T-helper 17 cell (primary cell): ENCODE results near the gene DUSP28. TPM values are rescaled to one million over a fixed set of nuclear protein-coding genes. Genes with fewer than 3 reads are reported as not detected.
A peak's percentile ranks its signal among the peaks of the same experiment; 100 is the strongest.
"Not testable (repeated sequence)": the region's sequence is repeated elsewhere in the genome, so short reads cannot be mapped to it uniquely, and the experiment has no call there.

Source experiments
- ATAC-seq: fragments of 150-1000 bp; cut with Tn5 transposase; 2 replicates; pipeline ENCODE4 v1.10.0; 2021; ENCODE audit warnings: mild to moderate bottlenecking, moderate library complexity
- DNase-seq, 3 donors: peaks; one replicate each; pipeline versions ENCODE4 v3.0.0 to v3.0.0-alpha.2; 2020 to 2021
- H3K9me3 ChIP-seq: one replicate; pipeline ENCODE4 v1.7.0; 2013; ENCODE audit warnings: low read length, mild to moderate bottlenecking; ENCODE audit not compliant: control insufficient read depth, poor library complexity, severe bottlenecking
- H3K27ac Mint-ChIP-seq: one replicate; pipeline ENCODE4 v1.8.0; 2022; ENCODE audit warnings: mild to moderate bottlenecking, moderate library complexity, mixed read lengths
- H3K27me3 Mint-ChIP-seq: one replicate; pipeline ENCODE4 v1.8.0; 2022; ENCODE audit warnings: mixed read lengths
- H3K36me3 Mint-ChIP-seq: one replicate; pipeline ENCODE4 v1.8.0; 2022; ENCODE audit warnings: low read depth, mixed read lengths
- H3K4me1 Mint-ChIP-seq: one replicate; pipeline ENCODE4 v1.8.0; 2022; ENCODE audit warnings: mild to moderate bottlenecking, mixed read lengths
- H3K4me3 Mint-ChIP-seq: one replicate; pipeline ENCODE4 v1.8.0; 2022; ENCODE audit warnings: mild to moderate bottlenecking, moderate library complexity, mixed read lengths
- total RNA-seq, 4 donors: library from RNA in 2 of 4; stranded (reverse) in 2 of 4; gene quantifications; one replicate each; pipeline ENCODE4 v1.2.3 and lab custom pipeline; 2022 to 2026

The DUSP28 gene
- total RNA-seq, 2 donors from 2014 or later: 12.5 to 12.8 TPM

DNA sequence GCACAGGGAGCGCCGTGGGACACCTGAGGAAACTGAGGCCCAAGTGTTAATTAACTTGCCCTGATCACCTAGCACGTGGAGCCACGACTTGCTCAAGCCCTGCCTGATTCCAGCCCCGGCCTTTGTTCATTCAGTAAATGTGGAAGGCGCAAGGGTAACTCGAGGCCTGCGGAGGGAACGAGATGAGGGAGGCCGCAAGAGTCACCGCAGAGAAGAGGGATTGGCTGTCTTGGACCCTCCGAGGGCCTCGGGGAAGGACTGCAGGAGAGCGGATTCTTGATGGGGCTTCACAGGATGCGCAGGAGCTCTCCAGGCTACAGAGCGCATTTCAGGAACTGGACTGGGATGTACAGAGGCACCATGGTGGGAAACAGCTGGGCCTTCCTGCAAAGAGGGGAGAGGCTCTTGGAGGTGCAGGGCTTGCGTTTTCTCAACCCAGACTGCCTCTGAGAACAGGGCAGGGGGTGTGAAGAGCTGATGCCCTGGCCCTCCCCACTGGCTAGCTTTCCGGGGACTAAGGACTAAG lies 1.9 kb upstream of the DUSP28 start:
- H3K4me3 Mint-ChIP-seq: peak overlapping the region; percentile 79
- H3K27ac Mint-ChIP-seq: no peak overlapping the region
- H3K27me3 Mint-ChIP-seq: no peaks in the 10 kb centered on the region
- H3K4me1 Mint-ChIP-seq: peaks cover 41% of the 10 kb centered on the region
- DNase-seq (no peak), ATAC-seq (no peak)
- no peaks in the 10 kb centered on the region for H3K36me3 Mint-ChIP-seq
- no peaks in the 10 kb centered on the region for H3K9me3 ChIP-seq

DNA sequence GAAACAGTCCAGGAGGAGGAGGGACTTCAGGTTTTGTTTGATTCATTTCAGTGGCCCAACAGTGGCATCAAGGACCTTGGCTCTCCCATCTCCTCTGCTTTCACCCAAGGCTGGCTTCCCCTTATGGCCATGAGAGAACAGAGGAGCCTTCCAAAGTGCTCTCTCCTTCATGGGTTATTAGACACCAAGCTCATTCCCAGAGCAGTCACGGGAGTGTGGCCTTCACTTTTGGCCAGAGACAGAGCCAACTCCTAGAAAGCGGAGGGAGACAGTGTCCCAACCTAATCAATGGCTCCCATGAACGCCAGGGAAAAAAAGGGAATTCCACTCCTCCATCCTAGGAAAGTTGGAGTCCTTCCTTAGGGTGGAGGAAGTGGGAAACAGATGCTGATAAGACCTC lies 871 bp upstream of the DUSP28 start:
- Mint-ChIP-seq H3K27ac (peak overlapping the region; percentile 82), H3K27me3 (no peaks in the 10 kb centered on the region), H3K36me3 (no peaks in the 10 kb centered on the region), H3K4me1 (peaks cover 48% of the 10 kb centered on the region), H3K4me3 (peak overlapping the region; percentile 79)
- no peak for ATAC-seq
- DNase-seq: no peak
- no peaks in the 10 kb centered on the region for H3K9me3 ChIP-seq

GRCh38 chr2:240560480-240561324 lies 545 bp downstream of the DUSP28 start:
- no peaks in the 10 kb centered on the region for H3K27me3 Mint-ChIP-seq
- ATAC-seq (peak; percentile 63), DNase-seq (peak; percentile 99)
- H3K27ac Mint-ChIP-seq: peak overlapping the region; percentile 90
- H3K4me1 Mint-ChIP-seq: peaks cover 60% of the 10 kb centered on the region
- H3K36me3 Mint-ChIP-seq: no peaks in the 10 kb centered on the region
- peak overlapping the region; percentile 91 for H3K4me3 Mint-ChIP-seq
- H3K9me3 ChIP-seq: no peaks in the 10 kb centered on the region

GRCh38 chr2:240561325-240561971 lies 1.3 kb downstream of the DUSP28 start:
- no peak for ATAC-seq
- H3K9me3 ChIP-seq: no peaks in the 10 kb centered on the region
- Mint-ChIP-seq H3K27ac (peak overlapping the region; percentile 90), H3K36me3 (no peaks in the 10 kb centered on the region), H3K4me3 (peak overlapping the region; percentile 91), H3K27me3 (no peaks in the 10 kb centered on the region), H3K4me1 (peaks cover 57% of the 10 kb centered on the region)
- peak in 1 of 3 donors; percentile 9 for DNase-seq

- peak overlapping the region; percentile 37 for H3K27ac Mint-ChIP-seq
- H3K9me3 ChIP-seq, DNase-seq, H3K27me3 Mint-ChIP-seq, ATAC-seq, H3K36me3 Mint-ChIP-seq: not testable (repeated sequence)
- peak overlapping the region; percentile 15 for H3K4me3 Mint-ChIP-seq
- H3K4me1 Mint-ChIP-seq: peaks cover 55% of the 10 kb centered on the region
Observed at GRCh38 chr2:240563231-240563630, 3.1 kb downstream of the DUSP28 start.

DNA sequence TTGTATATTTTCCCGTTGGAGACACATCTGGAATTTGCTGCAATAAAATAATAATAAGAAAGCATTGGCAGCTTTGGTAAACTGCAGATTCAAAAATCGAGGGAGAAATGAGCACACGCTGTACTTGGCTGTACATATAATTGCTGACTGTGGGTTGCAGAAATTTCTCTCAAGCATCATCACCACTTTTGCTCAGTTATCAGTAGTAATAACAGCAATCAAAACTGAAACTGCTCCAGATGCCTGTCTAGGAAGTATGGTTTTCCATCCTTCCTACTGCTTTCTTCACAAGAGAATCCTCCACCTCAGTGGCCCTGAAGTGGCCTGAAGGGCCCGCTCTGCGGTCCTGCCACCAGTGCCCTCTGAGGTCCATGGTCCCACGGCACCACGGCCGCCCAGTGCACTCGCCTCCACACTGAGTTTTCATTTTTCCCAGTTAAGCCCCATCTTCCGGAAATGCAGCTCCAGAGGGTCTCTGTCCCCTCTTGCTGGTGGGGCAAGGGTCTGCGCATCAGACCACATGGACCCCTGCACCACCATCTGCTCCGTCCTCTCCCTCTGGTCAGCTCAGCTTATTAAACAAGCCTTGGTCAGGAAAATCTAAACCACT lies 3.9 kb downstream of the DUSP28 start:
- H3K27ac Mint-ChIP-seq: peak overlapping the region; percentile 100
- H3K4me1 Mint-ChIP-seq: peaks cover 49% of the 10 kb centered on the region
- no peaks in the 10 kb centered on the region for H3K9me3 ChIP-seq
- H3K4me3 Mint-ChIP-seq: peak overlapping the region; percentile 93
- no peaks in the 10 kb centered on the region for H3K36me3 Mint-ChIP-seq
- no peaks in the 10 kb centered on the region for H3K27me3 Mint-ChIP-seq
- ATAC-seq (no peak), DNase-seq (no peak)

- peak overlapping the region; percentile 100 for H3K27ac Mint-ChIP-seq
- DNase-seq (peak in 1 of 3 donors; percentile 9), ATAC-seq (no peak)
- no peaks in the 10 kb centered on the region for H3K27me3 Mint-ChIP-seq
- H3K4me3 Mint-ChIP-seq: peak overlapping the region; percentile 93
- H3K9me3 ChIP-seq: no peaks in the 10 kb centered on the region
- peaks cover 46% of the 10 kb centered on the region for H3K4me1 Mint-ChIP-seq
- H3K36me3 Mint-ChIP-seq: no peaks in the 10 kb centered on the region
Observed at GRCh38 chr2:240564561-240565332, 4.6 kb downstream of the DUSP28 start.

- ATAC-seq (peak; percentile 62), DNase-seq (peak; percentile 77 to 90 (median 79))
- Mint-ChIP-seq H3K27ac (peak overlapping the region; percentile 100), H3K27me3 (no peaks in the 10 kb centered on the region), H3K36me3 (no peaks in the 10 kb centered on the region), H3K4me1 (peaks cover 47% of the 10 kb centered on the region), H3K4me3 (peak overlapping the region; percentile 93)
- no peaks in the 10 kb centered on the region for H3K9me3 ChIP-seq
Observed at GRCh38 chr2:240565333-240566202, 5.4 kb downstream of the DUSP28 start.

DNA sequence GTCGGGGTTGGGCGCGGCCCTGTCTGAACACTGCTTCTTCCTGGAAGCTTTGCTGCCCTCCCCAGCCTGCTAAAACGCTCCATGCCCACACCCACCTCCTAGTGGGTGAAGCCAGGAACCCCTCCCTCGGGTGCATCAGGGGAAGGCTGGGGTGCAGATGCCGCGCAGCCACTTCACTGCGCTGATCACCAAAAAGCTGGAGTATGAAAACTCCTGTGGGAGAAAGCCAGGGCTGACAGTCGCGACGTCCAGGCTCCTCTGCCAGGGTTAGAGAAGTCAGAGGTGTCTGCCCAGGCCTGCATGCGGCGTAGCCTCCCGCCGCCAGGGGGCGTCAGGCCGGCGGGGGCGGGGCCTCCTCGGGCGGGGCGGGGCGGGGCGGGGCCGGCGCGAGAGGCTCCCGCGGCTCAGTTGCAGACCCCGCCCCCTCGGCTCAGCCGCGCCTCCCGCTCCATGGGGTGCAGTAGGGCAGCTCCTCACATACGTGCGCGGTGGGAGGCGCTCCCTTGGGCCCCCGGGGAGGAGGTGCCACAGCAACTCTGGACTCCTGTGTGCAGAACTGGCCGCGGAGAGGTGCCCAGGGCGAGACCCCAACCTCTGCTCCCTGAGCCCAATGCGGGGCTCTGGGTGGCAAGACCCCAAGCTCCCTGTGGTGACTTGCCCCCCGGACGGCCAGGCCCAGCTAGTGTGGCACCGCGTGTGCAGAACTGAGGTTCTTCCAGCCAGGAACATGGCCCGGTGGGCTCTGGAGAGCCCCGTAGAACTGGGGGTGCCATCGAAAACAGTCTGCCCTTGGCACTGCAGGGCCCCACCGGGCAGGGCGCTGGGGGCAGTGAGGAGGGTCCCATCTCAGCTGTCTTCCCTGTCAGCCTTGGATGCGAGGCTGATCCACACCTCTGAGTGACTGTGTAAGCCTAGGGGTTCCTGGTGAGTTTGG lies 6.3 kb downstream of the DUSP28 start:
- Mint-ChIP-seq H3K27ac (peak overlapping the region; percentile 100), H3K36me3 (peaks cover 3% of the 10 kb centered on the region), H3K27me3 (no peaks in the 10 kb centered on the region), H3K4me3 (peak overlapping the region; percentile 93), H3K4me1 (peaks cover 52% of the 10 kb centered on the region)
- peak; percentile 93 to 95 (median 94) for DNase-seq
- H3K9me3 ChIP-seq: no peaks in the 10 kb centered on the region
- peak; percentile 68 for ATAC-seq

DNA sequence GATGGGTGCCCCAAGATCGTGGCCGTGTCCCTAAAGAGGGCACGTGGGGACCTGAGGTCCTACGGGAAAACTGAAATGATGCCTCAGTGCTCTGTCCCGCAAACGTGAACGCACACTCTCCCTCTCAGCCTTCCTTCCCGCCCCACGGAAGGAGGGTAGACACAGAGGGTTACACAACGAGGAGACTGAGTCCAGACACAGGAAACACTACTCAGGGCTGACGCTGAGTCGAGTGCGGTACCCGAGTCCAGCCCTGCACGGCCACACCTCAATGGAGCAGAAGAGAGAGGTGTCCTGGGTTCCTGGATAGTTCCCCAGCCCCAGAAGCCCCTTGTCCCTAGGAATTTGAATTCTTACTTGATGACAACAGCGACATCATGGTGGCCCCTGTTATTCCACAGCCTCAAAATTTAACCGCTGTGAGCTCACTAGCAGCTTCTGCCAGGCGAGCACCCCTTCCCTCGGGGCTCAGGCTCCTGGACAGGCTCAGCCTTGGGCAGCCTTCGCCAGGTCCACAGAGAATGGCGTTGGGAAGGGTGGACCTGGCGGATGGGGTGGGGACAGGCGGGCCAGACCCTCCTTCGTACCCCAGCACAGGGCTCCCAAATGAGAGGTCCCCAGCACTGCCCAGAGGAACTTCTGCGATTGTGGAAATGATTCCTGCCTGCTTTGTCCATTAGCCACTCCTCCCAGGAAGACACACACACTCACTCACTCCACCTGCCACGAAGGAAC lies 7.1 kb downstream of the DUSP28 start:
- ATAC-seq: no peak
- H3K9me3 ChIP-seq: no peaks in the 10 kb centered on the region
- DNase-seq: peak in 1 of 3 donors; percentile 26
- Mint-ChIP-seq H3K4me3 (peak overlapping the region; percentile 93), H3K36me3 (peaks cover 3% of the 10 kb centered on the region), H3K4me1 (peaks cover 48% of the 10 kb centered on the region), H3K27me3 (no peaks in the 10 kb centered on the region), H3K27ac (peak overlapping the region; percentile 100)
